Measurements from ENCODE around the gene C2CD4C. TPM values are rescaled to one million over a fixed set of nuclear protein-coding genes. Genes with fewer than 3 reads are reported as not detected.

The C2CD4C gene
- total and polyA plus RNA-seq, 2 donors from 2014 or later: 0.99 to 1.9 TPM

GRCh38 chr19:443005-443404 is 34.1 kb upstream of the C2CD4C start:
- Histone ChIP-seq H3K9me3 (ENCODE audit: control insufficient read depth in 2 of 3, insufficient read depth in 1 of 3, low read length in 3 of 3) (no peaks in the 10 kb centered on the region), H3K4me3 (ENCODE audit: low read length in 3 of 3) (no peak overlapping the region), H3K27ac (ENCODE audit: low read depth in 2 of 2, low read length in 2 of 2) (no peak overlapping the region), H3K4me1 (ENCODE audit: control insufficient read depth in 2 of 3, insufficient read depth in 2 of 3, low read depth in 1 of 3, low read length in 3 of 3) (peaks cover 0 to 2% (median 0%) of the 10 kb centered on the region in 3 donors), H3K36me3 (ENCODE audit: control insufficient read depth in 2 of 3, insufficient read depth in 3 of 3, low read length in 3 of 3) (no peaks in the 10 kb centered on the region), H3K27me3 (ENCODE audit: control insufficient read depth, insufficient read depth, low read length) (no peaks in the 10 kb centered on the region), H3K9ac (ENCODE audit: low read length in 3 of 3) (no peak overlapping the region)
- no peak for TF ChIP-seq CTCF (IDR thresholded peaks at IDR 0.05; ENCODE audit: borderline replicate concordance, extremely low read depth, insufficient read depth)
- intact Hi-C loops (cut with DNase I): no loop called here
- FAIRE-seq (no peak), DNase-seq (no peak)

- Histone ChIP-seq H3K9me3 (ENCODE audit: control insufficient read depth in 2 of 3, insufficient read depth in 1 of 3, low read length in 3 of 3) (no peaks in the 10 kb centered on the region), H3K27ac (ENCODE audit: low read depth in 2 of 2, low read length in 2 of 2) (no peak overlapping the region), H3K4me3 (ENCODE audit: low read length in 3 of 3) (no peak overlapping the region), H3K36me3 (ENCODE audit: control insufficient read depth in 2 of 3, insufficient read depth in 3 of 3, low read length in 3 of 3) (no peaks in the 10 kb centered on the region), H3K9ac (ENCODE audit: low read length in 3 of 3) (no peak overlapping the region), H3K27me3 (ENCODE audit: control insufficient read depth, insufficient read depth, low read length) (no peaks in the 10 kb centered on the region), H3K4me1 (ENCODE audit: control insufficient read depth in 2 of 3, insufficient read depth in 2 of 3, low read depth in 1 of 3, low read length in 3 of 3) (peaks cover 0 to 2% (median 0%) of the 10 kb centered on the region in 3 donors)
- DNase-seq: no peak
- intact Hi-C loops (cut with DNase I): no loop called here
- no peak for TF ChIP-seq CTCF (IDR thresholded peaks at IDR 0.05; ENCODE audit: borderline replicate concordance, extremely low read depth, insufficient read depth)
- FAIRE-seq: no peak
Observed at GRCh38 chr19:442085-442484, 33.1 kb upstream of the C2CD4C start.

DNA sequence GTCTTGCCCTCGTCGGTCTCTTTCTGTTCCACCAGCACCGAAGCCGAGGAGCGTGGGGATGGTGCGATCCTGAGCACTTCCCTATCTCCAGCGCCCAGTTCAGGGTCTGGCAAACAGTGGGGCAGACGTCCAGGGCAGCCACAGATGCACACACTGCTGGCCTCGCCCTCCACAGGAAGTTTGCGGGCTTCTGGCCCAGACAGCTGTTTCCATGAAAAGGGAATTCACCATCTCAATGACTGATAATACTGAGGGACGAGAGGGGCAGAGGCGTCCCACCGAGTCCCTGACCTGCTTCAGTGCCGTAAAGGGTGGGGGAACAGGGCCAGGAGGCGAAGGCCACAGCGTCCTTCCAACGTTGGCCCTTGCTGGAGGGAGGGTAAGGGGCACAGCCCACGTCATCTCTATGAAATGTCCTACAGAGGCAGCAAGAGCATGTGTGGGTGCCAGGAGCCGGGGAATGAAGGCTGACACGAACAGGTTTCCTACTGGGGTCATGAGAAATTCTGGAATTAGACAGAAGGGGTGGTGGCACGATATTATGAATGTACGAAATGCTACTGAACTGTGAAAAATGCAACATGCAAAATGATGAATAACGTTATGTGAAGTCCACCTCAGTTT is 32.4 kb upstream of the C2CD4C start:
- peaks cover 0 to 2% (median 0%) of the 10 kb centered on the region in 3 donors for H3K4me1 ChIP-seq (ENCODE audit: control insufficient read depth in 2 of 3, insufficient read depth in 2 of 3, low read depth in 1 of 3, low read length in 3 of 3)
- H3K27me3 ChIP-seq (ENCODE audit: control insufficient read depth, insufficient read depth, low read length): peaks cover 2% of the 10 kb centered on the region
- no peak for TF ChIP-seq CTCF (IDR thresholded peaks at IDR 0.05; ENCODE audit: borderline replicate concordance, extremely low read depth, insufficient read depth)
- intact Hi-C loops (cut with DNase I): no loop called here
- no peak for FAIRE-seq
- no peak overlapping the region for H3K4me3 ChIP-seq (ENCODE audit: low read length in 3 of 3)
- no peaks in the 10 kb centered on the region for H3K36me3 ChIP-seq (ENCODE audit: control insufficient read depth in 2 of 3, insufficient read depth in 3 of 3, low read length in 3 of 3)
- no peak overlapping the region for H3K9ac ChIP-seq (ENCODE audit: low read length in 3 of 3)
- H3K9me3 ChIP-seq (ENCODE audit: control insufficient read depth in 2 of 3, insufficient read depth in 1 of 3, low read length in 3 of 3): no peaks in the 10 kb centered on the region
- DNase-seq: no peak
- H3K27ac ChIP-seq (ENCODE audit: low read depth in 2 of 2, low read length in 2 of 2): no peak overlapping the region

Data from kidney (tissue), 14 donors.